BJ (cell line): Measurements from ENCODE around the gene GP1BB. TPM values are rescaled to one million over a fixed set of nuclear protein-coding genes. Genes with fewer than 3 reads are reported as not detected.
"Not testable (repeated sequence)": the region's sequence is repeated elsewhere in the genome, so short reads cannot be mapped to it uniquely, and the experiment has no call there.

Experiments used
- CTCF ChIA-PET: fragments of 350-600 bp; formaldehyde crosslinking; extraction: SDS; loops from one replicate; lab custom pipeline; 2021; ENCODE audit warnings: antibody characterized with exemption, inconsistent platforms; lab: Yijun Ruan, JAX
- POLR2A ChIA-PET: fragments of 300-600 bp; sonication (Branson Sonifier 250); formaldehyde crosslinking; extraction: SDS; loops from one replicate; lab custom pipeline; 2021; ENCODE audit warnings: antibody characterized with exemption; lab: Charles Lee
- DNase-seq: peaks from one replicate; pipeline ENCODE4 v3.0.0-alpha.2; 2011; ENCODE audit warnings: low read depth
- H3K27me3 ChIP-seq: 2 replicates; pipeline ENCODE4 v1.6.0; 2011; ENCODE audit warnings: low read length; ENCODE audit not compliant: control insufficient read depth, insufficient read depth
- H3K36me3 ChIP-seq: 2 replicates; pipeline ENCODE4 v1.5.1; 2011; ENCODE audit warnings: low read length; ENCODE audit not compliant: control insufficient read depth, insufficient read depth
- H3K4me3 ChIP-seq: 2 replicates; pipeline ENCODE4 v1.5.1; 2011; ENCODE audit warnings: low read depth, mild to moderate bottlenecking, control low read depth, low read length
- polyA minus RNA-seq: library from RNA; depleted of rRNA, polyadenylated mRNA; stranded (reverse); fragments of >200 nt; gene quantifications from 2 replicates; pipeline ENCODE4 v1.2.3, GENCODE V29; 2011; rRNA and poly(A)+ RNA removed
- polyA plus RNA-seq: library from polyadenylated mRNA; depleted of rRNA; stranded (reverse); fragments of >200 nt; gene quantifications from 2 replicates; pipeline ENCODE4 v1.2.3, GENCODE V29; 2011; rRNA removed
- TF ChIP-seq, protein P1 (sequence below): IDR thresholded peaks from 2 replicates; pipeline ENCODE4 v1.5.1; 2011; ENCODE audit warnings: low read depth, mild to moderate bottlenecking, control low read depth, inconsistent platforms, low read length, moderate library complexity; ENCODE audit not compliant: insufficient read depth

GP1BB gene
- 1.3 and 4.2 TPM in 2 replicates for polyA plus RNA-seq
- polyA minus RNA-seq, result 0.95 and 1.2 TPM in 2 replicates

GRCh38 chr22:19723232-19723982, at the start of gene GP1BB:
GP1BB (plus strand) TSS chr22:19723539; CDS start chr22:19723570, 31 bp downstream.
- ChIA-PET CTCF (interaction anchor here (1.3 to 1.6 kb wide), 2 partner anchors 187 to 190 kb away, joined by 5 to 6 read pairs; no protein-coding TSS in a partner anchor), POLR2A (no interaction called here)
- DNase-seq, result no peak
- H3K27me3 ChIP-seq, result no peaks in the 10 kb centered on the region
- H3K36me3 ChIP-seq, result peaks cover 17% of the 10 kb centered on the region
- TF ChIP-seq, protein P1, sequence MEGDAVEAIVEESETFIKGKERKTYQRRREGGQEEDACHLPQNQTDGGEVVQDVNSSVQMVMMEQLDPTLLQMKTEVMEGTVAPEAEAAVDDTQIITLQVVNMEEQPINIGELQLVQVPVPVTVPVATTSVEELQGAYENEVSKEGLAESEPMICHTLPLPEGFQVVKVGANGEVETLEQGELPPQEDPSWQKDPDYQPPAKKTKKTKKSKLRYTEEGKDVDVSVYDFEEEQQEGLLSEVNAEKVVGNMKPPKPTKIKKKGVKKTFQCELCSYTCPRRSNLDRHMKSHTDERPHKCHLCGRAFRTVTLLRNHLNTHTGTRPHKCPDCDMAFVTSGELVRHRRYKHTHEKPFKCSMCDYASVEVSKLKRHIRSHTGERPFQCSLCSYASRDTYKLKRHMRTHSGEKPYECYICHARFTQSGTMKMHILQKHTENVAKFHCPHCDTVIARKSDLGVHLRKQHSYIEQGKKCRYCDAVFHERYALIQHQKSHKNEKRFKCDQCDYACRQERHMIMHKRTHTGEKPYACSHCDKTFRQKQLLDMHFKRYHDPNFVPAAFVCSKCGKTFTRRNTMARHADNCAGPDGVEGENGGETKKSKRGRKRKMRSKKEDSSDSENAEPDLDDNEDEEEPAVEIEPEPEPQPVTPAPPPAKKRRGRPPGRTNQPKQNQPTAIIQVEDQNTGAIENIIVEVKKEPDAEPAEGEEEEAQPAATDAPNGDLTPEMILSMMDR, result no peak
- H3K4me3 ChIP-seq, result no peak within 1 kb of the TSS

DNA sequence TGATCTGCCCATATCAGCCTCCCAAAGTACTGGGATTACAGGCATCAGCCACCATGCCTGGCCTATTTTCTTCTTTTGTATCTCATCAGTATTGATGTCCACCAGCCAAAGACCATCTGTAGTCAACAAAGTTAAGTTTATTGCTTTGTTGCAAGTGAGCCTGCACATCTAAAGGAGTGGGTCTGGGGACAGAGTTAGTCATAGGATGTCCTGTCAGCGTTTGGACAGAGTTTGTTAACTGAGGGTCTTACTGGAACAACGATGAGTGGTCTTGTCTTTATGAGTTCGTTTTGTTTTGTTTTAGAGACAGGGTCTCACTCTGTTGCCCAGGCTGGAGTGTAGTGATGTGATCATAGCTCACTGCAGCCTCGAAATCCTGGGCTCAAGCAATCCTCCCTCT, 49.7 kb upstream of the GP1BB start:
- Histone ChIP-seq H3K27me3 (peaks cover 2% of the 10 kb centered on the region), H3K36me3 (no peaks in the 10 kb centered on the region), H3K4me3 (no peak overlapping the region)
- DNase-seq, result no peak
- CTCF ChIA-PET, result interaction anchor here (0.7 to 1.0 kb wide), 2 partner anchors 25 to 119 kb away, joined by 3 read pairs; no protein-coding TSS in a partner anchor
- POLR2A ChIA-PET, result no interaction called here
- TF ChIP-seq, protein P1, result no peak

DNA sequence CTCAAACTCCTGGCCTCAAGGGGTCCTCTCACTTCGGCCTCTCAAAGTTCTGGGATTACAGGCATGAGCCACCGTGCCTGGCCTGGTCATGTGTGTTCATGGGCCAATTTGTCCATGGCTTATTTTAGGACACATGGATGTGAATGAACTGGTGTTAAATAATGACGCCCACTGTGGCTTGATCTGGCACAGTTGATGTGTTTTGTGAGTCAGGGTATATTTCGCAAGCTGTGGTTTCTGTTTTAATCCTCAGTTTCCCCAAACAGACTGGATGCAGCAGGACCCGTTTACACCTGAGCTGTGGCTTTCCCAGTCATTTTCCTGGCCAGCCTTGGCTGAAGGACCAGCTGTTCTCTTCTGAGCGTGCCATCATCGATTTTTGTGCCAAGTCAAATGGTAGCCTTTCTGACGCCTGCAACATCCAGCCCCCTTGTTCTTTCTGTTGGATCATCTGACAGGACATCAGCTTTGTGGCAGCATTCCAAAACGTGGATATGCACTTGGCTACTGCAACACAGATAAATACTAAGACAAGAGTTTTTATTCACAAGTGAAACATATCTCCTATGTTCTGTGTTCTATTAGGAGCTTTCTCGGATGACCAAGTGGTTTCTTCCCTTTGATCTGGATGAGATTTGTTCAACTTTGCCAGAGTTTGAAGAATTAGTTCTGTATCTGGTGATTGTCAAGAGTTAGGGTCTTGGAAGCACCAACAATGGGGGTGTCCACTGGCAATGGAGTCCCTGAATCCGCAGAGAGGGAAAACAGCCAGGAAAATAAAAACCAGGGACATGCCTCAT, 49.0 kb upstream of the GP1BB start:
- peaks cover 2% of the 10 kb centered on the region for H3K27me3 ChIP-seq
- no peaks in the 10 kb centered on the region for H3K36me3 ChIP-seq
- TF ChIP-seq, protein P1, result no peak
- DNase-seq, result no peak
- POLR2A ChIA-PET, result no interaction called here
- no peak overlapping the region for H3K4me3 ChIP-seq
- CTCF ChIA-PET, result interaction anchor here (0.7 kb wide), 1 partner anchor 25 kb away, joined by 3 read pairs; no protein-coding TSS in a partner anchor

DNA sequence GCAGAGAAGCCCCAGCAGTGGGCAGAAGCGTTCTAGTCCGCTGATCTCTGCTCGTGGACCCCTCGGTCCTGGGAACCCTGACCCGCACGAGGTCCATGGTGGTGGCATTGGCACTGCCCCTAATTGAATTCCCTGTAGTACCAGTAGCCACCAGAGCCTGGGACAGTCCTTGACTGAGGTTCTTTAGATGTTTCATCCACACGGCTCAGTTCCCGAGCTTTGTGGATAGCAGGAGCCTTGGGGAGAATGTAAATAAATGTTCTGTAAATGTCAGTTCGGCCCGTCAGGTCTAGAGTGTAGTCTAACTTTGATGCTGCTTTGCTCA, 48.4 kb upstream of the GP1BB start:
- no peaks in the 10 kb centered on the region for H3K36me3 ChIP-seq
- peaks cover 2% of the 10 kb centered on the region for H3K27me3 ChIP-seq
- ChIA-PET POLR2A (no interaction called here), CTCF (interaction anchor here (1.6 kb wide), 1 partner anchor 43 kb away, joined by 5 read pairs; no protein-coding TSS in a partner anchor)
- H3K4me3 ChIP-seq, result no peak overlapping the region
- no peak for DNase-seq
- TF ChIP-seq, protein P1, result no peak

DNA sequence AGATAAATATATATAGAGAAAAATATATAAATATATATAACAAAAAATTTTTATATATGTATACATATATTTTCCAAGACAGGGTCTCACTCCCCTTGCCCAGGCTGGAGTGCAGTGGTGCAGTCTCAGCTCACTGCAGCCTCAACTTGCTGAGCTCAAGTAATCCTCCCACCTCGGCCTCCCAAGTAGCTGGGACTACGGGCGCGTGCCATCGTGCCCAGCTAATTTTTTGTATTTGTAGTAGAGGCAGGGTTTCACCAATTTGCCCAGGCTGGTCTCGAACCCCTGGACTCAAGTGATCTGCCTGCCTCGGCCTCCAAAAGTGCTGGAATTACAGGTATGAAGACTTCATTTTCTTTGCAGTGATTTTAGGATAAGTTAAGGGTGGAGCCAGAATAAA, 47.9 kb upstream of the GP1BB start:
- TF ChIP-seq, protein P1, result no peak
- H3K4me3 ChIP-seq, result no peak overlapping the region
- DNase-seq, result no peak
- CTCF ChIA-PET, result interaction anchor here (1.6 kb wide), 1 partner anchor 43 kb away, joined by 5 read pairs; no protein-coding TSS in a partner anchor
- H3K27me3 ChIP-seq, result peaks cover 2% of the 10 kb centered on the region
- H3K36me3 ChIP-seq, result no peaks in the 10 kb centered on the region
- POLR2A ChIA-PET, result no interaction called here

DNA sequence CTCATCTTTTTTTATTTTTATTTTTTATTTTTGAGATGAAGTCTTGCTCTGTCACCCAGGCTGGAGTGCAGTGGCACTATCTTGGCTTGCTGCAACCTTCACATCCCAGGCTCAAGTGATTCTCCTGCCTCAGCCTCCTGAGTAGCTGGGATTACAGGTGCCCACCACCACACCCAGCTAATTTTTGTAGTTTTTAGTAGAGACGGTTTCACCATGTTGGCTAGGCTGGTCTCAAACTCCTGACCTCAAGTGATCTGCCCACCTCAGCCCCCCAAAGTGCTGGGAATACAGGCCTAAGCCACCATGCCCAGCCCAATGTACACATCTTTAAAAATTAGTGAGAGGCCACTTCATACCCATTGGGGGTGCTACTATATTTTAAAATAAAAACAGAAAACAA, 46.9 kb upstream of the GP1BB start:
- H3K4me3 ChIP-seq, POLR2A ChIA-PET, H3K36me3 ChIP-seq, H3K27me3 ChIP-seq, DNase-seq: not testable (repeated sequence)
- CTCF ChIA-PET, result interaction anchor here (1.6 kb wide), 1 partner anchor 44 kb away, joined by 5 read pairs; no protein-coding TSS in a partner anchor
